Measurements from ENCODE around the gene ZC3H10.
A peak's percentile ranks its signal among the peaks of the same experiment; 100 is the strongest.
"Not testable (repeated sequence)": the region's sequence is repeated elsewhere in the genome, so short reads cannot be mapped to it uniquely, and the experiment has no call there.

The ZC3H10 gene

DNA sequence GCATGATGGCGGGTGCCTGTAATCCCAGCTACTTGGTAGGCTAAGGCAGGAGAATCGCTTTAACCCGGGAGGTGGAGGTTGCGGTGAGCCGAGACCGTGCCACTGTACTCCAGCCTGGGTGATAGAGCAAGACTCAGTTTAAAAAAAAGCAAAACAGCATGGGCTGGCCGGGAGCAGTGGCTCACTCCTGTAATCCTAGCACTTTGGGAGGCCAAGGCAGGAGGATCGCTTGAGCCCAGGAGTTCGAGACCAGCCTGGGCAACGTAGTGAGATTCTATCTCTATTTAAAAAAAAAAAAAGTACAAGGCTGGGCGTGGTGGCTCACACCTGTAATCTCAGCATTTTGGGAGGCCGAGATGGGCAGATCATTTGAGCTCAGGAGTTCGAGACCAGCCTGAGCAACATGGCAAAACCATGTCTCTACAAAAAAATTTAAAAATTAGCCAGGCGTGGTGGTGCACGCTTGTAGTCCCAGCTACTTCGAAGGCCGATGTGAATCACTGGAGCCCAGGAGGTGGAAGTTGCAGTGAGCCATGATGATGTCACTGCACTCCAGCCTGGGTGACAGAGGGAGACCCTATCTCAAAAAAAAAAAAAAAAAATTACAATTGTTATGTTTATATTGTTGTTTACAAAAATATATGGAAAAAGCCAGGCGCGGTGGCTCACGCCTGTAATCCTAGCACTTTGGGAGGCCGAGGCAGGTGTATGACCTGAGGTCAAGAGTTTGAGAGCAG, 38.6 kb downstream of the ZC3H10 start:
- DNase-seq: not testable (repeated sequence)

DNA sequence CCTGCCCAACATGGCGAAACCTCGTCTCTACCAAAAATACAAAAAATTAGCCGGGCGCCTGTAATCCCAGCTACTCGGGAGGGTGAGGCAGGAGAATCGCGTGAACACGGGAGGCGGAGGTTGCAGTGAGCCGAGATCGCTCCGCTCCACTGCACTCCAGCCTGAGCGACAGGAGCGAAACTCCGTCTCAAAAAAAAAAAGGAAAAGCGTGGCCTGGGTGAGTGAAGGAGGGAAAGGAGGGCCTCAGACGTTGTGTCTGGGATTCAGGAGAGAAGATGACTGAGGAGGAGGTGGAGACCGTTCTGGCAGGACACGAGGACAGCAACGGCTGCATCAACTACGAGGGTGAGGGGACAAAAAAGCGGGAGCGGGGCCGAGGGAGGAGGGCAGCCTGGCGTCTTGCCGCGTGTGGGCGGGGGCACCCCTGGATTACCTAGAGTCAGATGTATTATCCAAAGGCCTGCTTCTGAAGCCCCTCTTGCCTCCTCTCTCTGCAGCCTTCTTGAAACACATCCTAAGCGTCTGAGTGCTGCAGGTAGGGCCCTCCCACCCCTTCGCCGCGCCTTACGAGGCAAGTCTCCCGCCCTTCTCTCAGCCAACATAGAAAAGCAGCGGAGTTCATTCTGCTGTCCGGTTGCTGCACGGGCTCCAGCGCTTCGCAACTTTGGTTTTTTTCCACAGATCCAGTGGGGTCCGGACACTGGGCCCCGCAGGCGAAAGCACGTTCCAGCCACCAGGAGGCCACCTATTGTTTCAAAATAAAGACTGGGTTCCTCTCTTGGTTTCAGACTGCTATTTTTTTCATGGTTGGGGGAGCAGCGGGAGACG, 39.3 kb downstream of the ZC3H10 start:
- peak; percentile 73 for DNase-seq

DNA sequence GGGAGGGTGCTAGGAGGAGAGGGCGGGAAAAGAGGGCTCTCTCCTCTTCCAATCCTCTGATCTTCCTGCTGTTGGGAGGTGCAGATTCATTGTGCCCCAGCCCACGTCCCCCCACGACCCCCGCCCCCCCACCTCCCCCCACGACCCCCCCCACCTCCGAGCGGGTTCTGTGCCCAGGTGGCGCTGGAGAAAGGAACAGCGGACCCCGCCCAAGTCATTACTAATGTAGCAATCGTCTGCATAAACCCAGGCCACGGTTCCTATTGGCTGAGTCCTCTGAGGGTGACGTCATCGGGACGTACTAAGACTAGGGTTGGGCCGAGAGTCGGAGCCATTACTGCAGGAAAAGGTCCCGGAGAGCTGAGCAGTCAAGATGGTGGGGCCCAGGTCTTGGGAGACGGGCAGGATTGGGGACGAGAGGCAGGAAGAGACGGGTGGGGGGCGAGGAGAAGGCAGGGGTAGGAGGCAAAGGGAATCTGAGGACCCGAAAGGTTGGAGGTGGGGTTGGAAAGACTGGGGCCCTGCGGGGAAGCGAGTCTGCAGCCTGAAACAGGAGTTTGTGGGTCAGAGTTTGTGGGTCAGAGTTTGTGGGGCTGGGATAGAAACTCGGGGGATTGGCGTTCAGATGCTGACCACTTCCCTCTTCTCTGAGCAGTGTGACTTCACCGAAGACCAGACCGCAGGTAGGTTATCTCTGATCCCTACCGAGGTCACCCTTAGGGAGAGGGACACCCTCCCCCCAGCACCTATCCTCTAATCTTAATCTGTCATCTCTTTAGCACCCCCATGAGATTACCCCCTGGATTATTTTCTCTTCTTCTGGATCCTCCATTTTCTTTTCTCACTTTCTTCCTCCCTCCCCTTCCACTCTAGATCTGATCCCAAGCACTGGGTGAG, 40.2 kb downstream of the ZC3H10 start, which contains the start of gene MYL6:
Gene MYL6, plus strand, starts transcription at position 331 of the 897 bp plus-strand sequence. Its CDS starts 43 bp downstream, at position 374.
- DNase-seq: peak; percentile 96

DNA sequence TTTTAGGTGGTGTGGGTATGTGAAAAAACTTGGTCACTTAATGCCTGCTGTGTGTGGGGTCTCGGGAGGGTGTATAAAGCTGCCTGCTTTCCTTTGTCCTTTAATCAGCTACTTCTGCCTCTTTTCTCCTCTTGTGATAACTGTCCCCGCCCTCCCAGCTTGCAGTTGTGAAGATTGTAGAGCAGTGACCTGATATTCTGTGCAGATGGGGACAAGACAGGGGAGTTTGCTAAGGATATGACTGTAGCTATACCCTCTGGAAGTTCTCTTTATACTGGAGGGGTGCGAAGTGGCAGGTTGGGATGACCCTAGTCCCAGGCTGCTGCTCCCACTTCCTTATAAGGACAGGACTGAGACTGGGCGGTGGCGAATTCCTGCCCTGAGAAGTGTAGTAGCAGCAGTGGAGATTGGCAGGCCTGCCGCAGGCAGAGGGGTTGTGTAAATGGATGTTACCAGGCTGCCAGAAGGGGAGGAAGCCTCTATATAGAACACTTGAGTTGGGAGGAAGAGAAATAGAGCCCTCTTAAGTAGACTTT, 40.9 kb downstream of the ZC3H10 start:
- DNase-seq: peak; percentile 59

DNA sequence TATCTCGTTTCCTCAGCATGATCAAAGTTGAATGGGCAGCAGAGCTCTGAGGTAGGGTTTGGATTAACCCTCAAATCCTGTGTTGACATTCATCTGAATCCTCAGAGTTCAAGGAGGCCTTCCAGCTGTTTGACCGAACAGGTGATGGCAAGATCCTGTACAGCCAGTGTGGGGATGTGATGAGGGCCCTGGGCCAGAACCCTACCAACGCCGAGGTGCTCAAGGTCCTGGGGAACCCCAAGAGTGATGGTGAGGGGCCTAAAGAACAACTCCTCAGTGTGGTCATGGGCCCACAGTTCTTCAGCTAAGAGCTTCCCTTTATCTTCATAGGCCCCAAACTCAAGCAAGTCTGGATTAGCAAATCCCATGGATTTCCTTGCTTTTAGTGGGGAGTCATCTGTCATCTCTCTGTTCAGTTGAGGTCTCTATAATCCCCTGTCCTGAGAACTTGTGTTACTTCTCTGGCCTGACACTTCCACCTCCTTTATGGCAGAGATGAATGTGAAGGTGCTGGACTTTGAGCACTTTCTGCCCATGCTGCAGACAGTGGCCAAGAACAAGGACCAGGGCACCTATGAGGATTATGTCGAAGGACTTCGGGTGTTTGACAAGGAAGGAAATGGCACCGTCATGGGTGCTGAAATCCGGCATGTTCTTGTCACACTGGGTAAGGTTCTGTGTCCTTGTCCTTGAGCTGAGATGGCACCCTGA, 41.6 kb downstream of the ZC3H10 start:
- no peak for DNase-seq

DNA sequence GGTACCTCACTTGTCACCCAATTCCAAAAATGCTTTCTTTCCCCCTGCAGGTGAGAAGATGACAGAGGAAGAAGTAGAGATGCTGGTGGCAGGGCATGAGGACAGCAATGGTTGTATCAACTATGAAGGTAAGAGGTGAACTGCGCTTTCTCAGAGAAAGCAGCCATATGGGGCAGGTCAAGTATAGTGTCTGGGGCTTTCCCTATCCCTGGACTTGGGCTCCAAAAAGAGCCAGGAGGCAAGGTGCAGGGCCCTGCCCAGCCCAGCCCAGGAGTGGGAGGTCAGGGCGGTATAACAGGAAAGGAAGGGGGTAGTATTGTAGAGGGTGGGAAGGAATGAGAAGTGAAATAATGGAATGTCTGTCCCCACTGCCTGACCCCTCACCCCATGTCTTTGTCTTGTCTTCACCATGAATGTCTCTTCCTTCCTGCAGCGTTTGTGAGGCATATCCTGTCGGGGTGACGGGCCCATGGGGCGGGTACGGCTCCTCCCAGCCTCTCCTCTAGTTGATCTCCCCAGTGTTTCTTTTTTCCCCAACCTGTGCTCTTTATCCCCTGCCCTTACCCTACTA, 42.2 kb downstream of the ZC3H10 start:
- DNase-seq: peak; percentile 71

DNA sequence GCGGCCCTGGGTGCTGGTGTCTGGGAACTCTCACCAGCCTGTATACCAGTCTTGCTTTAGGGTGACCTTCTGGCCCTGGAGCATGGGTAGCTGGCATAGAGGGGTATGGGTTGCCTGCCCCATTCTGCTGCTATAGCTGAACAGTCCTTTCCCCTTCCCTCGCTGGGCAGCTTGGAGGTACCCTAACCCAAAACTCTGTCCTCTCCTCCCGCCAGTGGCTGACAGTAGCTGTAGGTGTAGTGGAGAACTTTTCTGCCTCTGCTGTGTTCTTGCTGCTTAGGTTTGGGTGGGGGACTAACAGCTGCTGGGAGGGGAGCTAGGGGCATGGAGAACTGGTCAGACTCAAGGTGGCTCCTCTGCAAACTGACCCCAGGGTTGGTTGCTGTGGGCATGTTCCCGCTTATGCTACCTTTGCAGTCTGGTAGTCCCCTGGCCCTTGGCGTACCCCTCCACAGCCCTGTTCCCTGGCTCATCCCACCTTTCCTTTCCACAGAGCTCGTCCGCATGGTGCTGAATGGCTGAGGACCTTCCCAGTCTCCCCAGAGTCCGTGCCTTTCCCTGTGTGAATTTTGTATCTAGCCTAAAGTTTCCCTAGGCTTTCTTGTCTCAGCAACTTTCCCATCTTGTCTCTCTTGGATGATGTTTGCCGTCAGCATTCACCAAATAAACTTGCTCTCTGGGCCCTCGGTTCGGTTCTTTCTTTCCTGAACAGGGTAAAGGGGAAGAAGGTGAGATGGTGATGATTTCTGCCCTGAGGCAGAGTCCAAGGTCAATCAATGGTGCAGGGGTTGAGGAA, 43.0 kb downstream of the ZC3H10 start:
- no peak for DNase-seq

DNA sequence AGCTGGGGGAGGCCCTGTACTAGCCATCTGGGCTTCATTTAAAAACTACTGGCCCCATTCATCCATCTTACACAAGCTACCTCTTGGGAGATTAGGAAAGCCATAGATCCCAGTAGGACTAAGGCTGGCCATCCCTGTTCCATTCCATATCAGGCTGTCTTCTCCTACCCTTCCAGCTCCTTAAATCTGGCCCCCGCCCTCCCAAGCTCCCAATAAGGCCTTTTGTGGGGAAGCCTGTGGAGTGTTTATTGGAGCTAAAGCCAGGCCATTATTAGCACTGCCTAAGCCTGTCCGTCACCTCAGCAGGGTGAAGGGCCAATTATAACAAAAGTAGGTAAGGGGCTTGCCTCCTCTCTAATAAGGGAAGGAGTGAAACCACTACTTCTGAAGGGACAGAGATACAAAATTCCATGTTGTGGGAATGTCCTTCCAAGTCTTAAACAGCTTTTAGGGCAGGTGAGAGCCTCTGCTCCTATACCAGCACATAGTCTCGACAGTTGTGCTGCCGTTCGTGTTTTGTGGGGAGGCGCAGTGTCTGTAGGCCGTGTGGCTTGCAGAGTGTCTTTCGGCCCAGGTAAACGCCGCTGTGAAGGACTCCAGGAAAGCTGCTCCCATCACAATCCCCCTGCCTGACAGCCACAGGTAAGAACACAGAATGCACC, 43.8 kb downstream of the ZC3H10 start:
- no peak for DNase-seq

DNA sequence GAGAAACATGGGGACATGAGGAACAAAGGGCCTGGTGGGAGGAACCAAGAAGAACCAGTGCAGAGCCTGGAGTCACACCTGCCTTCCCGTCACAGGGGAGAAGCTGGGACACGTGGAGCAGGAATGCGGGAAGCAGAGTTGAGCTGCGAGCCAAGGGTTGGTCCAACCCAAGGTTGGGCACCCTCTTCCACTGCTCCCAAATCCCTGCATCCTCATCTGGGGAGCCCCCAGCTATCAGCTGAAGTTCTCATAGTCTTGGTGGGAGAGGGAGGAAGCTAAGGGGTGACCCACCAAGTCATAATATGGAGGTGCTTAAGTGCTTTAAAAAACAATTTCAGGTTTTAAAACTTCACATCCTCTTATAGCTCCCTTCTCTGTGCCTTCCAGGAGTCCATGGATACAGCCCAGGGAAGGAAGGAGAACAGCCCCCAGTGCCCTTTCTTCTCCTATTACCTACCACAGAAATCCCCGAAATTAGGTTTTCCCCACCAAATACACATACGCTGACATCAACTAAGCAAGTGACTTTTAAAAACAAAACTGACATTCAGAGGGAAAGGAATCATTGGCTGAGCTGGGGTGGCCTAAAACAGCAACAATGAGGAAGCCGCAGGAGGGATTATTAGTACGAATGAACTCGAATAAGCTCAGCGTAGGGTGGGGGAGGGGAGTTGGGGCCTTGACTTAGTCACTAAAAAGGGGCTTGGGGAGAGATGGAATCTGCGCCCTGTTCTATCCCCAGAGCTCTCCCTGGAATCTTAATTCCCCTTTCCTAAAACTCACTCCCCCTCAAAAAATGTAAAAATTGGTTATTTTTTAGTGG, 44.6 kb downstream of the ZC3H10 start:
- no peak for DNase-seq

DNA sequence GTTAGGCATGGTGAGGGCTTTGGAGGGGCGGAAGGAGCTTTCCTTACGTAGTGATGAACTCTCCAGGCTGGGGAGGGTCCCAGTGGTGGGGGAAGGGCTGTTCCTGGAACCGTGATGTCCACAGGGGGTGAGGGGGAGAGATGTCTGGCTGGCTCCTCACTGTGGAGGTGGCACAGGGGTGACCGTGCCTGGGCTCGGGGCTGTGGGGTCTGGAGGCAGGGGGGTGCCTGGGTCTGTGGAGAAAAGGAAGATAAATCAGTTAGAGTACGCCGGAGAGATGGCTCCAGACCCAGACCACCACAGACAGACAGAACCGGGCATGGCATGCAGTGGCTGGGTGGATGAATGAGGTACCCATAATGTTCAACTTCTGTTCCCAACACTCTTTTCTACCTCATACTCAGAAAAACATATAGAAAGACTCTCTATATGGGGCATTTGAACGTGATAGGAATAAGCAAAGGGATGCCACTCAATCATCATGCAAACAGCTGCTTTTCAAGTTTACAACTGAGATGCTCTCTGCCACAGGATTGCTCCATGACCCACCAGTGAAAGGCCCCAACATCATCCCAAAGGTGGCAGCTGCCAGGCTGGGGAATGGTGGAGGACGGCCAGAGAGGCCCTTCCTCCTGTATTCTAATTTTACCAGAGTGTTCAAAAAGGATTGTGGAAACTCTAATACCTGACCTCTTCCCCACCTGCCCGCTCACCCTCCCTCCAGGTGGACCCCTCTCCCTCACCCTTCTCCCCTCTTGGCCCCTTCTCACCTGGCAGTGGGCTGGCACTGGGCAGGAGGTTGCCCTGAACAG, 45.7 kb downstream of the ZC3H10 start:
- no peak for DNase-seq

DNA sequence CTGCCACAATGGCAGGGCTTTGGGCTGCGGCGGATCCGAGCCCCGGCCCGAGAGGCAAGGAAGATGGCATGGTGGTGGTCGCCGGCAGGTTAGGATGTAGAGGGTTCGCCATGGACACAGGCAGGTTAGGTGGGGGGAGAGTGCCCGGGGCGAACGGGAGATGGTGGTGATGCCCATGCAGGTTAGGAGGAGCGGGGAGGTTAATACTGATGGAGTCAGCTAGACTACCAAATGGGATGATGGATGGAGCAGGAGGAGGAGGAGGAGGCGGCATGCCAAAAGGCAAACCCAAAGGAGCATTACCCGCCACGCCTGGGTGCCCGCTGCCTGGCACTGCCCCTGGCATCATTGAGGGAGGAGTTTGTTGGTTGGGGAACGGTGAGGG, 46.3 kb downstream of the ZC3H10 start:
- DNase-seq: no peak

DNA sequence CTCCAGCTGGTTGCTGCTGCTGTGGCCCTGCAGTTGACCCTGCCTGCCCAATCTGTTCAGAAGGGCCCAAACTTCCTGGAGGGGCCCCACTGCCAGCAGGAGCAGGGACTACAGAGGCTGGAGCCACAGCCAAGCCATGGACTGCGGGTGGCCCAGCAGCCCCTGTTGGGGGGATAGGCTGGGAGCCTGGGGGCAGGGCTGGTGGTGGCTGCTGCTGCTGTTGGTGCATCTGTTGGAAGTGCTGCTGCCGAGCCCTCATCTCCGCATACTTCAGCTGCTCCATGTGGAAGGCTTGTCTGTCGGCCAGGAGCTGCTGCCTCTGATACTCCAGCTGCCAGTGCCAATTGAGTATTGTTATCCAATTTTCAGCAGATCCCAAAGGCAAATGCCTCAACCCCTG, 47.3 kb downstream of the ZC3H10 start:
- no peak for DNase-seq

DNA sequence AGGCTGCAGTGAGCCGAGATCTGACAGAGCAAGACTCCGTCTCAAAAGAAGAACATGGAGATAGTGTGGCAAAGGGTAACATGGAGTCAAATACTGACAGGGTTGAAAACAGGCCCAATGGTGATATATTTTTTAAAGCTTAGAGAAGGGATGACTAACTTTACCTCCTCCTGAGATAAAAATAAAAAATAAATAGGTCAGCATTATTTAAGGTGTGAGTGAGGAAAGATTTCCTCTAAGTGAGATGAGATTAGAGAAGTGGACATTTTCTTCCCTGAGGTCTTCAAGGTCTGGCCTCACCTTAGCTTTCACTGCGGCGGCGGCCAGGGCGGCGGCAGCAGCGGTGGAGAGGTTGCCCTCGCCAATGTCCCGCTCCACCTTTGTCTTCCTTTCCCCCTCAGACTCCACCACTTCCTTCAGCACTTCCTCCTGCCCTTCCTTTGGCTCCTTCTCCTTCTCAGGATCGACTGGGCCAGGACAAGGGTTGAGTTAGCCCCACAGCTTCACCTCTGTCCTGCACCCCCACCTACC, 51.2 kb downstream of the ZC3H10 start:
- DNase-seq: no peak

DNA sequence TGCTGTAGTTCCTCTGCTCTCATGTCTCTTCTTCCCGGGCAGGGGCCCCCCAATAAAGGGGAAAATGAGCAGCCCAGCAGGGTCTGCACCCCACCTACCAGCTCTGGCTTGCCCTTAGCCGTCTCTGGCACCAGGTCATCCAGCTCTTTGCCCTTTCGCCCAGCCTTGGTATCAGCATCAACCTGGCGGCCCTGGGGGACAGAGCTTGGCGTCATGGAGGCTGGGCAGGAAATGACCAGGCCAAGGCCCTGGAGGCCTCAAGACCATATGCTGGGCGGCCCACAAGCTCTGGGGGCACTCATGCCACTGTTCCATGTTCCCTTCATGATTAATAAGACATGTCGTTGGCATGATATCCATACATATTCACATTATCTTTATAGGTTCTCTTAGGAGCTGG, 54.8 kb downstream of the ZC3H10 start:
- DNase-seq: no peak
